Measurements from ENCODE around the gene RETSAT.

Gene RETSAT

GRCh38 chr2:85395912-85396475 lies 41.7 kb upstream of the RETSAT start:
- Histone ChIP-seq H3K4me1 (ENCODE audit: insufficient read depth, low read length, poor library complexity, severe bottlenecking) (no peaks in the 10 kb centered on the region), H2AFZ (ENCODE audit: low read length) (no peak overlapping the region), H3K9me3 (ENCODE audit: insufficient read depth, low read depth, low read length) (no peaks in the 10 kb centered on the region), H3K36me3 (ENCODE audit: insufficient read depth, low read length) (peaks cover 64% of the 10 kb centered on the region; the same call in 1 of the 2 replicates), H3K79me2 (ENCODE audit: insufficient read depth, low read length) (no peaks in the 10 kb centered on the region), H3K9me2 (replicated peaks; ENCODE audit: low read depth, low read length) (no peaks in the 10 kb centered on the region), H3K9ac (ENCODE audit: low read depth, low read length, poor library complexity, severe bottlenecking) (no peak overlapping the region), H3K4me3 (ENCODE audit: low read length, poor library complexity, severe bottlenecking) (no peak overlapping the region), H4K20me1 (ENCODE audit: insufficient read depth, low read length, poor library complexity, severe bottlenecking) (no peaks in the 10 kb centered on the region), H3K4me2 (ENCODE audit: low read depth, low read length, poor library complexity, severe bottlenecking) (no peak overlapping the region), H3F3A (ENCODE audit: low read depth) (no peaks in the 10 kb centered on the region), H3K27me3 (ENCODE audit: insufficient read depth, low read length, poor library complexity, severe bottlenecking) (no peaks in the 10 kb centered on the region)
- TF ChIP-seq EZH2phosphoT487 (IDR thresholded peaks at IDR 0.05; ENCODE audit: borderline replicate concordance) (no peak), CTCF (conservative IDR thresholded peaks at IDR 0.05; ENCODE audit: low read length) (no peak)

GRCh38 chr2:85394976-85395375 lies 40.6 kb upstream of the RETSAT start:
- no peak overlapping the region for H2AFZ ChIP-seq (ENCODE audit: low read length)
- no peak for TF ChIP-seq EZH2phosphoT487 (IDR thresholded peaks at IDR 0.05; ENCODE audit: borderline replicate concordance)
- TF ChIP-seq CTCF (conservative IDR thresholded peaks at IDR 0.05; ENCODE audit: low read length): no peak
- no peaks in the 10 kb centered on the region for H3K9me2 ChIP-seq (replicated peaks; ENCODE audit: low read depth, low read length)
- H3K4me2 ChIP-seq (ENCODE audit: low read depth, low read length, poor library complexity, severe bottlenecking): no peak overlapping the region
- no peaks in the 10 kb centered on the region for H3K27me3 ChIP-seq (ENCODE audit: insufficient read depth, low read length, poor library complexity, severe bottlenecking)
- H3K79me2 ChIP-seq (ENCODE audit: insufficient read depth, low read length): no peaks in the 10 kb centered on the region
- H3F3A ChIP-seq (ENCODE audit: low read depth): no peaks in the 10 kb centered on the region
- H3K4me1 ChIP-seq (ENCODE audit: insufficient read depth, low read length, poor library complexity, severe bottlenecking): no peaks in the 10 kb centered on the region
- no peaks in the 10 kb centered on the region for H4K20me1 ChIP-seq (ENCODE audit: insufficient read depth, low read length, poor library complexity, severe bottlenecking)
- H3K9ac ChIP-seq (ENCODE audit: low read depth, low read length, poor library complexity, severe bottlenecking): no peak overlapping the region
- peaks cover 64% of the 10 kb centered on the region; the same call in 1 of the 2 replicates for H3K36me3 ChIP-seq (ENCODE audit: insufficient read depth, low read length)
- H3K4me3 ChIP-seq (ENCODE audit: low read length, poor library complexity, severe bottlenecking): no peak overlapping the region
- H3K9me3 ChIP-seq (ENCODE audit: insufficient read depth, low read depth, low read length): no peaks in the 10 kb centered on the region

- Histone ChIP-seq H3F3A (ENCODE audit: low read depth) (no peaks in the 10 kb centered on the region), H3K4me3 (ENCODE audit: low read length, poor library complexity, severe bottlenecking) (no peak overlapping the region), H3K4me2 (ENCODE audit: low read depth, low read length, poor library complexity, severe bottlenecking) (no peak overlapping the region), H3K9ac (ENCODE audit: low read depth, low read length, poor library complexity, severe bottlenecking) (no peak overlapping the region), H3K9me3 (ENCODE audit: insufficient read depth, low read depth, low read length) (no peaks in the 10 kb centered on the region), H3K4me1 (ENCODE audit: insufficient read depth, low read length, poor library complexity, severe bottlenecking) (no peaks in the 10 kb centered on the region), H3K36me3 (ENCODE audit: insufficient read depth, low read length) (peaks cover 67% of the 10 kb centered on the region; the same call in 1 of the 2 replicates), H3K79me2 (ENCODE audit: insufficient read depth, low read length) (no peaks in the 10 kb centered on the region), H3K9me2 (replicated peaks; ENCODE audit: low read depth, low read length) (no peaks in the 10 kb centered on the region), H4K20me1 (ENCODE audit: insufficient read depth, low read length, poor library complexity, severe bottlenecking) (no peaks in the 10 kb centered on the region), H3K27me3 (ENCODE audit: insufficient read depth, low read length, poor library complexity, severe bottlenecking) (no peaks in the 10 kb centered on the region), H2AFZ (ENCODE audit: low read length) (no peak overlapping the region)
- TF ChIP-seq EZH2phosphoT487 (IDR thresholded peaks at IDR 0.05; ENCODE audit: borderline replicate concordance) (no peak), CTCF (conservative IDR thresholded peaks at IDR 0.05; ENCODE audit: low read length) (no peak)
Measured at GRCh38 chr2:85394261-85394681, 39.9 kb upstream of the RETSAT start.

Measured in Loucy (cell line).